ENCODE data around the gene WRAP53.

Gene WRAP53

DNA sequence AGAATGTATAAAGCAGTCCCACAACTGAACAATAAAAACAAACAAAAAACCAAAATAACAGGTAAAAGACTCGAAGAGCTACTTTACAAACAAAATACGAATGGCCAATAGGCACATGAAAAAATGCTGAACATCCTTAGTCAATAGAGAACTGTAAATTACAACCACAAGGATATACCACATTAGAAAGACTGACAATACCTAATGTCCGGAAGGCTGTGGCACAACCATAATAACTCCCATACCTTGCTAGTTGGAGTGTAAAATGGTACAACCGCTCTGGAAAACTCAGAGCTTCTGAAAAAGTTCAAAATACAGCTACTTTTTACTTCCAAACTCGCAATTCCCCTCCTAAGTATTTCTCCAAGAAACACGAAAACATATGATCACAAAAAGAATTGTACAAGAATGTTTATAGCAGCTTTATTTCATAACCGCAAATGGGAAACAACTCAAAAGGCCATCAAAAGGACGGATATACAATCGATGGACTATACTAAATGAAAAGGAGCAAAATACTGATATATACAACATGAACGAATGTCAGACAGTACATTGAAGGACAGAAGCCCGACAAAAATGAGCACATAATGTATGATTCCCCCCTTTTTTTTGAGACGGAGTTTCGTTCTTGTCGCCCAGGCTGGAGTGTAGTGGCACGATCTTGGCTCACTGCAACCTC is 3.3 kb upstream of the WRAP53 start:
- no peak for DNase-seq

DNA sequence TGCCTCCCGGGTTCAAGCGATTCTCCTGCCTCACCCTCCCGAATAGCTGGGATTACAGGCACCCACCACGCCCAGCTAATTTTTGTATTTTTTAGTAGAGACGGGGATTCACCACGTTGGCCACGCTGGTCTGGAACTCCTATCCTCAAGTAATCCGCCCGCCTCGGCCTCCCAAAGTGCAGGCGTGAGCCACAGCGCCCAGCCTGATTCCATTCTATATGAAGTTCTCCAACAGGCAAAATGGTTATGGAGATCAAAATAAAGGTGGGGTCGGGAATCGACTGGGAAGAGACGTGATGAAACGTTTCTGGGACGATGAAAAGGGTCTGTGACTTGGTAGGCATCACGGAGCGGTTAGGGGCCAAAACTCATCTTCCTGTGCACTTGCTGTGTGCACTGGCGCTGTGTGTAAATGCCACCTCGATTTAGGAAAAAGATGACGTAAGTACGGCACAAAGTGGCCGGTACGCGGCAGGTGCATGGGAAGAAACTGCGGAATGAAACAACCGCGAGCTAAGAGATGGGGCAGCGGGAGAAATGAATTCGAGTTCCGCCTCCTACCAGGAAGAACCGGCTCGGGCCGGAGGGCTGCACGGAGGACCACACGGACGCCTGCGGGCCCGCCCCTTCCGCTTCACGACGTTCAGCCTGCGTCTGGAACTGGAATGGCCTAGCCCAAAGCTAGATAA is 2.6 kb upstream of the WRAP53 start:
- peak; percentile 93 to 97 for DNase-seq

DNA sequence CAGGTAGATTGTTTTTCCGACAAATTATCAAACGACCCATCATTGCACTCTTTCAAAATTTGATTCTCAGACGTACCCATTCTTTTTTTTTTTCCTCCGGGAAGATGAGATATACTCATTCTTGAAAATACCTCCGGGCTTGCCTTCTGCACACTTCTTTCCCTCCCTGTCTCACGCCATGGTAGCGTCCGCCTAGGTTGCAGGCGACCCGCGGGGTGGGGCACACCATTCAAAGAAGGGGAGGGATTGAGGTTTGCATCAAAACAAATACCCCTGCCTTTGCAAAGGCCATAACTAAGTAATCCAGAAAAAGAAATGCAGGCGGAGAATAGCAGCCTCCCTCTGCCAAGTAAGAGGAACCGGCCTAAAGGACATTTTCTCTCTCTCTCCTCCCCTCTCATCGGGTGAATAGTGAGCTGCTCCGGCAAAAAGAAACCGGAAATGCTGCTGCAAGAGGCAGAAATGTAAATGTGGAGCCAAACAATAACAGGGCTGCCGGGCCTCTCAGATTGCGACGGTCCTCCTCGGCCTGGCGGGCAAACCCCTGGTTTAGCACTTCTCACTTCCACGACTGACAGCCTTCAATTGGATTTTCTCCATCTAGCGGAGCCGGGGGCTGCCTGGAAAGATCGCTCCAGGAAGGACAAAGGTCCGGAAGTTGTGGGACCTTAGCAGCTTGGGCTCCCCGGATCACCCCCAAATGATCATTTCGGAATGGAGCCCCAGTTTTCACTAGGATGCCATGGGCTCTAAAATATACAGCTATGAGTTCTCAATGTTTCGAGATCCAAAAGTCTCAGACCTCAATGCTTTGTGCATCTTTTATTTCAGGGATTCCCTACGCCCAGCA is 1.8 kb upstream of the WRAP53 start:
- DNase-seq = peak; percentile 90 to 93

DNA sequence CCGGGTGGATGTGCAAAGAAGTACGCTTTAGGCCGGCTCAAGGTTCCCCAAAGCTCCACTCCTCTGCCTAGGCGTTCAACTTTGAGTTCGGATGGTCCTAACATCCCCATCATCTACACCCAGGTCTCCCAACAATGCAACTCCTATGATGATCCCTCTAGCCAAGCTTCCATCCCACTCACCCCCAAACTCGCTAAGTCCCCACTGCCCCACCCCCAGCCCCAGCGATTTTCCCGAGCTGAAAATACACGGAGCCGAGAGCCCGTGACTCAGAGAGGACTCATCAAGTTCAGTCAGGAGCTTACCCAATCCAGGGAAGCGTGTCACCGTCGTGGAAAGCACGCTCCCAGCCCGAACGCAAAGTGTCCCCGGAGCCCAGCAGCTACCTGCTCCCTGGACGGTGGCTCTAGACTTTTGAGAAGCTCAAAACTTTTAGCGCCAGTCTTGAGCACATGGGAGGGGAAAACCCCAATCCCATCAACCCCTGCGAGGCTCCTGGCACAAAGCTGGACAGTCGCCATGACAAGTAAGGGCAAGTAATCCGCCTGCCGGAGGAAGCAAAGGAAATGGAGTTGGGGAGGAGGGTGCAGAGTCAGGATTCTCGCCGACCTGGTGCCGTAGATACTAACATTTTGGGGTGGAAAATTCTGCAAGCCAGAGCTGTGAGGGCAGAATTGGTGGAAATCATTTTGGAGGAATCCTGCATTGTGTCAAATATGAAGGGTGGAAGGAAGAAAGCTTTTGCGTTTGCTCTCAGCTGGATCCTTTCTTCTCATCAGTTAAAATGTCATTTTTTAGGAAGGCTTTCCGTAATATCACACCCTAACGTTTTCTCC is 987 bp upstream of the WRAP53 start, which contains the start of gene TP53:
TSS of gene TP53 (minus strand) at position 419 of the 836 bp plus-strand sequence. CDS start 10,896 bp downstream, outside the sequence.
- peak; percentile 92 to 94 for DNase-seq

DNA sequence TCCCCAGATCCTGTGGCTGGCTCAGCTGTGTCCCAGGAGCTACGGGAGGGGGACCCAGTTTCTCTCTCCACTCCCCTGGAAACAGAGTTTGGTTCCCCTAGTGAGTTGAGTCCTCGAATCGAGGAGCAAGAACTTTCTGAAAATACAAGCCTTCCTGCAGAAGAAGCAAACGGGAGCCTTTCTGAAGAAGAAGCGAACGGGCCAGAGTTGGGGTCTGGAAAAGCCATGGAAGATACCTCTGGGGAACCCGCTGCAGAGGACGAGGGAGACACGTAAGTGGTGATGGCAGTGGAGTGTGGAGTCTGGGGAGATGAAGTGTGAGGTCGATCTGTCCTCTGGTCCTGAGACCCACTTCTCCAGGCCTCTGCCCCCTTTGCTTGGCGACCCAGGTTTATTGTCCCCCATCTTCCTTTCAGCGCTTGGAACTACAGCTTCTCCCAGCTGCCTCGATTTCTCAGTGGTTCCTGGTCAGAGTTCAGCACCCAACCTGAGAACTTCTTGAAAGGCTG is 585 bp downstream of the WRAP53 start:
- no peak for DNase-seq

DNA sequence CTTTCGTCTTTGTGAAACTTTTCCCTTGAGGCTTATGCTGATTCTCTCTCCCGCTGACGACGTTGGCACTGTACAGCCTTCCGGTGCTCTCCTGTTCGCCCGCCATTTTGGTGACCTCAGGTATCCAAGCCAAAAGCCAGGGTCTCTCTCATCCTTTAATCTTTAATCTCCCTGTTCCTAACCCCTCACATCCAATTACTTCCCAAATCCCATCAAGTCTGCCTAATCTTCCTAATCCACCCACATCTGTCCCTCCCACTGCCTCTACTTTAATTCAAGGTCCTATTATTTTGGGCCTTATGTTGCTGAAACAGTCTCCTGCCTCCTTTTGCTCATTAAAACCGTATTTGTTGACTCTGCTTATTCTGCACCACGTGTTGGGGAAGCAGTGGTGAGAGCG is 7.3 kb downstream of the WRAP53 start:
- DNase-seq = no peak

DNA sequence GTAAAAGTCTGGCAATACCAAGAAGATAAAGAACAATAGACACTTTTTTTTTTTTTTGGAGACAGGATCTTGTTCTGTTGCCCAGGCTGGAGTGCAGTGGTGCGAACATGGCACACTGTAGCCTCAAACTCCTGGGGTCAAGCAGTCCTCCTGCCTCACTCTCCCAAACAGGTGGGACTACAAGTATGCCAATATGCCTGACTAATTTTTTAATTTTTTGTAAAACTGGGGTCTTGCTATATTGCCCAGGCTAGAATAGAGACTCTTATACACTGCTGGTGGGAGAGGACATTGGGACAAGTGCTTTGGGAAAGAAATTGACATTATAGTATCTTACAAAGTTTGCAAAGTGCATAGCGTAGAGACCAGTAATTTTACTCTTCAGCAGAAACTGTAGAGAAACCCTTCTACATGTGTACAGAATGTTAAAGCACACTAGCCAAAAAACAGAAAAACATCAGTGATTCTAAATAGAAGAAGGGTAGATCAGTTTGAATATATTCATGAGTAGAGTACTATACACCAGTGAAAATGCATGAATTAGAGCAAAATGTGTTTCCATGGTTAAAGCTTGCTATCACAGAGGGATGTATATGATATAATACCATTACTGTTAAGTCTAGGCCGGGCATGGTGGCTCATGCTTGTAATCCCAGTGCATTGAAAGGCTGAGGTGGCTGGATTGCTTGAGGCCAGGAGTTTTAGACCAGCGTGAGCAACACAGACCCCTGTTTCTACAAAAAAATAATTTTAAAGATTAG is 9.7 kb downstream of the WRAP53 start:
- no peak for DNase-seq

DNA sequence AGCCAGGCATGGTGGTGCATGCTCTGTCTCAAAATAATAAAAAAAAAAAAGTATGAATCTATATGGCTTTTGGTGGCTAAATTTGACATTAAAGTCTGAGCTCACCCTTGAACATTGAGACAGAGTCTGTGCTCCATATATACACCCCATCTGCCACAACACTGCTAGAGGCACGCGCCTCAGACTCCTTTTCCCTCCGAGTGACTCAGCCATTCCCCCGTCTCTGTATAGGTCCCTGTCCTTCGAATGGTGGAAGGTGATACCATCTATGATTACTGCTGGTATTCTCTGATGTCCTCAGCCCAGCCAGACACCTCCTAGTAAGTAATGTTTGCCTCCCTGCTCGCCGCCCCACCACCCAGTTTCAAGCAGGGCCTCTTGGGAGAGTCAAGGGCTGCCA is 12.2 kb downstream of the WRAP53 start:
- no peak for DNase-seq

DNA sequence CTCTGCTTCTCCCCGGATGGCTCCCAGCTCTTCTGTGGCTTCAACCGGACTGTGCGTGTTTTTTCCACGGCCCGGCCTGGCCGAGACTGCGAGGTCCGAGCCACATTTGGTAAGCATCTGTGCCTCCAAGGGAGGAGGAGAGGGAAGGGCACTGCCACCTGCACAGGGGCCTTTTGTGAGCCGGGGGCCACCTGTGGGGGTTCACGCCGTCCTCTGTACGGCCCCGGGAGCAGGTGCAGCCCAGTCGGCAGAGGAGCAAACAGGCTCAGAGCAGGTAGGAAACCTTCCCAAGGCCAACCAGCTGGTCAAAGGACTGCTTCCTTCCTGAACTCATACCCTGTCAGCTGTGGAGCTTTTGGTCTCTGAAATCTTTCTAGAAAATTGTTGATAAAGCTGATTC is 13.4 kb downstream of the WRAP53 start:
- no peak for DNase-seq

DNA sequence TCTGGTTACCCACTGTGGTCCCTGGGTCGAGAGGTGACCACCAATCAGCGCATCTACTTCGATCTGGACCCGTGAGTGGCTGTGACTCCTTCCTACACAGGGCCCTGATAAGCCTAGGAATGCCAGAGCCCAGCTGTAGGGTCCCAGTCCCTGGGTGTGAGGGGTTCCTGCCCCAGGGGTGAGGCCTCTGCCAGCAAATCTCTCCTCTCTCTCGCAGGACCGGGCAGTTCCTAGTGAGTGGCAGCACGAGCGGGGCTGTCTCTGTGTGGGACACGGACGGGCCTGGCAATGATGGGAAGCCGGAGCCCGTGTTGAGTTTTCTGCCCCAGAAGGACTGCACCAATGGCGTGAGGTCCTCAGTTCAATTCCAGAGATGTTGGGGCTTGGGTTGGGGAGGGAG is 14.5 kb downstream of the WRAP53 start:
- no peak for DNase-seq

DNA sequence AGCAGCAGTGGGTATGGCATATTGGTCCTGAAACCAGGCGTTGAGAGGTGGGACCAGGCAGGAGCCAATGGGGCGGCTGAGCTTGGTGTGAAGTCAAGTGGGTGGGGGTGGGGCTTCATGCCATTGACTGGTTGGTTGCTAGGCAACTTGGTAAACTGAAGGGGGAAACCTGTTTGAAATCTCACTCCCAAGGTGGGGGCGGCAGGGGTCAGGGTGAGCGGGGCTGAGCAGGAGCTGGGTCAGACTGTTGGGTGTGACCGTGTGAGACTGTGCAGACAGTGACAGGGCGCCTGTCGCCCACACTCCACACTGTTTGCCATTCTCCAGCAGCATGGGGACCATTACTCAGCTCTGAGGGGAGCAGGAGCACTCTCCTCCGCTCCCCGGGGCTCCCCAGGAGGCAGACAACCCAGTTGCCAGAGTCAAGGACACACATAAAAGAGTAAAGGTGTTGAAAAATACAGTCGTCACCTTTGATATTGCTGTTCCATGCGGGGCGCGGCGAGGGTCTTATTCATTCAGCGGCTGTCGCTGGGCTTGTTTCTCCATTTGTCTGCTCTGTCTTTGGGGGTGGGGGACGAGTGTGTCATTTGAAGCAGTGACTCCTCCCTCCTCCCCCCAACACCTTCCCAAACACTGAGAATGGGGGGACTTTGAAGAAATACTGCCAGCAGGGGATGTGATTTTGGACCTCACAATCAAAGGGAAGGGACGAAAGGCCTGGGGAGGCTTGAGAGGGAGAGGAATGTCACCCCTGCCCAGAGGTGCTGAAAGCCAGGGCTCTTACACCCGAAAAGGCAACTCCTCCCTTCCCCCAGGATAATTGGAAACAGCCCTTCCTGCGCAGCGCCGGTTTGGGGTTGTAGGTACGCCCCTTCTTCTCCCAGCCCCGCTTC is 15.6 kb downstream of the WRAP53 start:
- DNase-seq = peak; percentile 64 to 82

DNA sequence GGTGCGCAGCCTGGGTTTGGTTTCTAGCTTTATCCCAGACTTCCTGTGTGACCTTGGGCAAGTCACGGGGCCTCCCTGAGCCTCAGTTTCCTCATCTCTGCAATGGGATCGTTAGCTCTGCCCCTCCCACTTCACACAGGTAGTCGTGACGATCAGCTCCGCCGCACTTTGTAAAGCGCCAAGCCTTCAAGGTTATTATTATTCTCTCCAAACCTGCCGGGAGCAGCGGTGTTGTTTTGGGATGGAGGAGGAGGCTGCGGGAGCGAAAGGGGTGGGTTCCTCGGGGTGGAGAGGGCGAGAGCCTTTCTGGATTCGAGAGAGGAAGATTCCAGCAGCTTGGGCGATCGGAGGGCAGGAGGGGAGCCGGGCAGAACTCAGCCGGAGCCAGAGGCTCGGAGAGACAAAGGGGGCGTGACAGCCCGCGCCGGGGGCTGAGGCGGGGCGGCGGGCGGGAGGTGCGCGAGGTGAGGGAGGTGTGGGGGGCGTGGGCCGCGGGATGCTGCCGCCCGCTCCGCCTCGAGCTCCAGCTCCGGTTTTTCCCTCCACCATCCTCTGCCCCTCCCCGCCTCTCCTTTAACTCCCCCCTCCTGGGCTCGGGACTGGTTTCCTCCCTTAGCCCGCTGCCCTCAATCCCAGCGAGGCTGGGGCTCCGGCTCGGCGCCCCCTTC is 16.5 kb downstream of the WRAP53 start, which contains the start of gene EFNB3:
TSS of gene EFNB3 (plus strand) at position 602 of the 668 bp plus-strand sequence. CDS start 397 bp downstream, outside the sequence.
- DNase-seq = peak; percentile 65 to 75

DNA sequence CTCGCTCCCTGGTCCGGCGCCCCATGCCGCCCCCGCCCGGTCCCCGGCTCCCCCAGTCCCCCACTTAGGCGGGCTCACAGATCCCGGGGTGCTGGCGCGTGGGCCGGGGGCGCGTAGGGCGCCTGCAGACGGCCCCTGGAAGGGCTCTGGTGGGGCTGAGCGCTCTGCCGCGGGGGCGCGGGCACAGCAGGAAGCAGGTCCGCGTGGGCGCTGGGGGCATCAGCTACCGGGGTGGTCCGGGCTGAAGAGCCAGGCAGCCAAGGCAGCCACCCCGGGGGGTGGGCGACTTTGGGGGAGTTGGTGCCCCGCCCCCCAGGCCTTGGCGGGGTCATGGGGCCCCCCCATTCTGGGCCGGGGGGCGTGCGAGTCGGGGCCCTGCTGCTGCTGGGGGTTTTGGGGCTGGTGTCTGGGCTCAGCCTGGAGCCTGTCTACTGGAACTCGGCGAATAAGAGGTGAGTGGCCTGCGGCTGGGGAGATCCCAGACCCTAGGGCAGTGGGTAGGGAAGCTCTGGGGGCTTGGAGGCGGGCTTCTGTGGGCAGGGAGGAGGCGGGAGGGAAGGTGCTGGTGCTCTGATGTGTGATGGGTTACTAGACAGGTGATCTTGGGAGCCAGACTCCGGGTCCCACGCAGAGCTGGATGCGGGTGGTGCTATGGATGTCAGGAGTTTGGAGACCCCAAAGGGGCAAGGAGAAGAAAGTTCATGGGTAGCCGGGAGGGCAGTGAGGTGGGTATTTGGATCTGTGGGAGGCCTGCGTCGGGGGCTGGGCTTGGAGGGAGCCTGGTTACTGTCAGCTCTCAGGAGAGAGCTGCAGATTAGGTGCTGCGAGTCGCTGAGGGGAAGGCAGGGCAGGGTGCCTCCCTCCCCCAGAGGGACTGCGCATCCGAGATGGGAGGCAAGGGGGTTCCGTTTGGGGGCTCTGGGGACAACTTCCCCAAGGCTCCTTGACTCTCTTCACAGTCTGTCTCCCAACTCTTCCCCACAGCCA is 17.3 kb downstream of the WRAP53 start:
- DNase-seq = no peak

DNA sequence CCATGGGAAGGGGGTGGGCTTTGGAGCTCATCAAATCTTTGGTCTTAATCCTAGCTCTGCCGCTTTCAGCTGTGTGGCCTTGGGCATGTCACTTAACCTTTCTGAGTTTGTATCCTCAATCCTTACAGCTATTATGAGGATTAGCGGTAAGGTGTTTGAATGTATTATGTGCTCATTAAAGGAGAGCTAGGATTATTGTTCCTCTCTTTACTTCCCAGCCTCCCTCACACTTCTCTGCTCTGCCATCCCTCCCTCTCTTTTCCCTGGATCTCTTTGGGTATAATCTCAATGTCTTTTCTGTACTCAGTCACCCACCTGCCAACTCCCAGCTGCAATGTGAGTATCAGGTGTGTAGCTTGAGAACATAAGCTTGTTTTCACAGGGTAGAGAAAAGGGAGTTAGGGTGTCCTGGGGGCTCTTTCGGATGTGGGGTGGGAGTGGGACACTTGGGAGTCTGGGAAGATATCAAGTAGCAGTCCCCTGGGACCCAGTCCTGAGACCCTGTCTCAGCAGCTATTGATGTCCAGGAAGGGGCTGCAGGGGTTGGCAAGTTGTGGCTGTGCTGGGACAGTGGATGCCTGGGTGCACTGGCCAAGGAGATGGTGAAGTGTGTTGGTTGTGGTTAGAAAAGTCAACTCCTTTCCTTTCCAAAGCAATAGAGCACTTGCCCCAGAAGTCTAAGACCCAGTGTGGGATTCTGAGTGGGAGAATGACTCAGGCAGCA is 18.5 kb downstream of the WRAP53 start:
- no peak for DNase-seq

DNA sequence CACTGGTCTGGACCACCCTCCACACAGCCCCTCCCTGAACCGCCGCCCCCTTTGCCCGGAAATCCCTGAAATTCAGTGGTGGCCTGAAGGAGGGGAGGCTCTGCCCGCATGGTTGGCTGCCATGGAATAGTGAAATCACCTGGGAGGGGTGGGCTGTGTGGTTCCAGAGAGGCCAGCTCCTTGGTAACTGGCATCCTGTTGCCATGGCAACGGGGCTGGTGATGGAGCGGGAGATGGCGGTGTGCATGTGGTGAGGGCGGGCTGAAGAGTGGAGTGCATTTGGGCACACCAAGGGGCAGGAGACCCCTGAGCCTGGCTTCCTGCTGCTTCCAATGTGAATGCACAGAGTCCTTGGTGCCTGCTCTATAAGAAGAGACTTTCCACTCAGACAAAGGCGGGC is 19.2 kb downstream of the WRAP53 start:
- DNase-seq = no peak

DNA sequence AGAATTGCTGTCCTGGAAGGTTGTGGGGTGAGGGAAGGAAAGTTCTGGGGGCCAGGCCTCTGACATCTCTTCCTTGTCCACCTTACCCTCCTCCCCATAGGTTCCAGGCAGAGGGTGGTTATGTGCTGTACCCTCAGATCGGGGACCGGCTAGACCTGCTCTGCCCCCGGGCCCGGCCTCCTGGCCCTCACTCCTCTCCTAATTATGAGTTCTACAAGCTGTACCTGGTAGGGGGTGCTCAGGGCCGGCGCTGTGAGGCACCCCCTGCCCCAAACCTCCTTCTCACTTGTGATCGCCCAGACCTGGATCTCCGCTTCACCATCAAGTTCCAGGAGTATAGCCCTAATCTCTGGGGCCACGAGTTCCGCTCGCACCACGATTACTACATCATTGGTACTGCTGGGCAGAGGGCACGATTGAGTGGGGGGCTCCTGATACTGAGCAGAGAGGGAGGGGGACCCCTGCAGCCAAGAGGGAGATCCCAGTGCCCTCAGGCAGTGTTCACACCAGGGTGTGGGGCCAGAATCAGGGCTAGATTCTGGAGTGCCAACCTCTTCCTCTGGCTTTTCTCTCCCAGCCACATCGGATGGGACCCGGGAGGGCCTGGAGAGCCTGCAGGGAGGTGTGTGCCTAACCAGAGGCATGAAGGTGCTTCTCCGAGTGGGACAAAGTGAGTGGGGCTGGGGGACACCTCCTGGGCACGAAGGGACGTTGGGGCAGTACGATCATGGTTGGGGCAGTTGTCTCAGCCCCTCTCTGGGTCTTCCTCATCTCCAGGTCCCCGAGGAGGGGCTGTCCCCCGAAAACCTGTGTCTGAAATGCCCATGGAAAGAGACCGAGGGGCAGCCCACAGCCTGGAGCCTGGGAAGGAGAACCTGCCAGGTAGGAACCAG is 19.8 kb downstream of the WRAP53 start:
- no peak for DNase-seq

DNA sequence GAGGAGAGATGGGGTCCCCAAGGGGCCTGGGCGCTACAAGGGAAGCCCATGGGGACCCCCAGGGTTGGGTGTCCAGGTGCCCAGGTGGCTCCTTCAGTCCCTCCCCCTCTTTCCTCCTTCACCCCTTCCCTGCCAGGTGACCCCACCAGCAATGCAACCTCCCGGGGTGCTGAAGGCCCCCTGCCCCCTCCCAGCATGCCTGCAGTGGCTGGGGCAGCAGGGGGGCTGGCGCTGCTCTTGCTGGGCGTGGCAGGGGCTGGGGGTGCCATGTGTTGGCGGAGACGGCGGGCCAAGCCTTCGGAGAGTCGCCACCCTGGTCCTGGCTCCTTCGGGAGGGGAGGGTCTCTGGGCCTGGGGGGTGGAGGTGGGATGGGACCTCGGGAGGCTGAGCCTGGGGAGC is 20.8 kb downstream of the WRAP53 start:
- DNase-seq = no peak
